PC-3 (cell line): ENCODE results near the gene CHD9.

Source experiments
- EZH2 ChIP-seq: fragments of 300-600 bp; sonication (generic); IDR thresholded peaks from one replicate; pipeline ENCODE4 v1.6.1; 2017; ENCODE audit warnings: antibody characterized with exemption, mild to moderate bottlenecking, low read length; ENCODE audit not compliant: unreplicated experiment
- EZH2phosphoT487 ChIP-seq: fragments of 300-600 bp; sonication (generic); IDR thresholded peaks from 2 replicates; pipeline ENCODE4 v1.6.1; 2018; ENCODE audit warnings: mild to moderate bottlenecking, antibody characterized with exemption, low read length, borderline replicate concordance
- TF ChIP-seq, protein P1 (sequence below): fragments of 300-600 bp; sonication (generic); conservative IDR thresholded peaks from 2 replicates; pipeline ENCODE4 v1.5.1; 2017; ENCODE audit warnings: antibody characterized with exemption, low read depth, mild to moderate bottlenecking, low read length

DNA sequence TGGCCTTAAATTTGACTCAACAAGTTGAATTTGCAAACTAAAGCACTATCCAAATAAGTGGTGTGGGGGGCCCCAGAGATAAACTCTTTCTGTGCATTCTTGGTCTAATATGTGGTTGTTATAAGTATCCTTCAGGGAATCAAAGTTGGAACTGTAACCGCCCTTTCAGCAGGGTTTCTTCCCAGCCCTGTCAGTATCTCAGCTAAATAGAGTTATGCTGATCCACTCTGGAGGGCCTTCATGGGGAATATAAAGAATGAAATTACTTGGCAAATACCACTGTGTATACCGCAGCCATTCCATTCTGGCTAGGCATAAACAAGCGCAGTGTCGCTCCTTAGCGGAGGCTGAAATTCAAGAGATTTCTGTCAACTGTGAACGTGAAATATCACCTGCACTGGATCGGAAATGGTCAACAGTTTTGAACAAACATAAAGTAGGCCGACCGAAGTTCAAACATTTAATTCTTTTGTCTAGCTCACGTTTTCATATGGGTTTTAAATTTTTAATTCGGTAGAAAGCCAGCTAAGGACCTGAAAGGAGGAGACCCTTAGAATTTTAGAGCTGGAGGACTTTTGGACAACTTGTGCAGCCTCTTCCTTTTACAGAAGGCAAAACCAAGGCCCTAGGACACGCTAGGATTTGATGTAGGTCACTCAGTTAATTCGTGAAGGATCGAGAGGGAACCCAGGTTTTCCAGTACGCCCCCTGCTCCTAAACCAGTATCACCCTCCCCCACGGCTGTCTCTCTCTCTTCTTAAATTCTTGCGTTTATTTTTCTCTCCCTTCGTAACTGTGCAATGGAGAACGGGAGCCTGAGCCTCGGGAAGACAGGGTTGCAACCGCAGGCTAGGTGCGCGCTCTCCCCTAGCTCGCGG lies 74.7 kb downstream of the CHD9 start:
- TF ChIP-seq, protein P1, sequence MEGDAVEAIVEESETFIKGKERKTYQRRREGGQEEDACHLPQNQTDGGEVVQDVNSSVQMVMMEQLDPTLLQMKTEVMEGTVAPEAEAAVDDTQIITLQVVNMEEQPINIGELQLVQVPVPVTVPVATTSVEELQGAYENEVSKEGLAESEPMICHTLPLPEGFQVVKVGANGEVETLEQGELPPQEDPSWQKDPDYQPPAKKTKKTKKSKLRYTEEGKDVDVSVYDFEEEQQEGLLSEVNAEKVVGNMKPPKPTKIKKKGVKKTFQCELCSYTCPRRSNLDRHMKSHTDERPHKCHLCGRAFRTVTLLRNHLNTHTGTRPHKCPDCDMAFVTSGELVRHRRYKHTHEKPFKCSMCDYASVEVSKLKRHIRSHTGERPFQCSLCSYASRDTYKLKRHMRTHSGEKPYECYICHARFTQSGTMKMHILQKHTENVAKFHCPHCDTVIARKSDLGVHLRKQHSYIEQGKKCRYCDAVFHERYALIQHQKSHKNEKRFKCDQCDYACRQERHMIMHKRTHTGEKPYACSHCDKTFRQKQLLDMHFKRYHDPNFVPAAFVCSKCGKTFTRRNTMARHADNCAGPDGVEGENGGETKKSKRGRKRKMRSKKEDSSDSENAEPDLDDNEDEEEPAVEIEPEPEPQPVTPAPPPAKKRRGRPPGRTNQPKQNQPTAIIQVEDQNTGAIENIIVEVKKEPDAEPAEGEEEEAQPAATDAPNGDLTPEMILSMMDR = no peak
- TF ChIP-seq EZH2 (no peak), EZH2phosphoT487 (no peak)
